ENCODE measurements around the gene RPUSD1.

The RPUSD1 gene

DNA sequence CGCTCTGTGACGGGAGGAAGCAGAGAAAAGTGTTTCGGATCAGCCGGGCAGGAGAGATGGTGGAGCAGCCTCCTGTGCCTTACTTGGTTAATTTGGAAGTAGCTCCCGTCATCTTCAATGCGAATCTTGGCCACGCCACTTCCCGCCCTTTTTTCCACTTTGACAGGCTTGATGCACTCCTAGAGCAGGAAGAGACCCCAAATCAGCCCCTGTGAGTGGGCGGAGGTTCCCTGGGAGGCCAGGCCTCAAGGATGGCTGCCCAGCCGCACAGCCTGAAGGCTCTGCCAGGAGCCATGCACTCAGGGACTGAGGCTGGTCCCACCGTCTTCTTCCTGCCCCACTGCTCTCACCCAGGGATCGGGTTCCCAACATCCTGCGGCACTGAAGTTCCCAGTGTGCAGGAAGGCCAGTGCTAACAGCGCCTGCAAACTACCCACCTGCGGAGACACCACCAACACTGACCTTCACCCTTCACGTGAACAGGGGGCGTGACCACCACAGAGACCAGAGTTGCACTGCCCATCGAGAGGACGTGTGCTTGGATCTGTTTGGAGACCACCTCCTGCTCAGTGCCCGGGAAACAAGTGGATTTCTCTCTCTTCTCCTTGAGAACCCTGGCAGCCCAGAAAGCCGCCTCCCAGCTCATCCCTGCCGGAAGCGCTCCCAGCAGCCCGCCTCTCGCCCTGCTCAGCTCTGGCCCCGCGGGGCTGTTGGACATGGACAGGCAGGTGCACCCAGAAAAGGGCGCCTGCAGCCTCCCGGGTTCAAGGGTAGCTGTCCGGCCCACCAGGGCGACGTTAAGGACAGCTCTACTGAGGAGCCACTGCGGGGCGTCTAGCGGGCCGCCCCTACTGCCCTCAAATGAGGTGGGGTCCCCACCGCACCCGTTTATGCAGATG lies 48.4 kb downstream of the RPUSD1 start:
- Histone ChIP-seq H3K9ac (ENCODE audit: low read length) (peak overlapping the region; percentile 80), H3K27me3 (ENCODE audit: control insufficient read depth, insufficient read depth, low read length) (no peaks in the 10 kb centered on the region), H3K36me3 (ENCODE audit: control insufficient read depth, insufficient read depth, low read length) (peaks cover 8% of the 10 kb centered on the region), H3K27ac (ENCODE audit: low read depth, low read length) (no peak overlapping the region), H3K4me3 (ENCODE audit: low read length) (peak overlapping the region; percentile 79), H3K4me1 (ENCODE audit: control insufficient read depth, insufficient read depth, low read length) (peaks cover 3% of the 10 kb centered on the region)

DNA sequence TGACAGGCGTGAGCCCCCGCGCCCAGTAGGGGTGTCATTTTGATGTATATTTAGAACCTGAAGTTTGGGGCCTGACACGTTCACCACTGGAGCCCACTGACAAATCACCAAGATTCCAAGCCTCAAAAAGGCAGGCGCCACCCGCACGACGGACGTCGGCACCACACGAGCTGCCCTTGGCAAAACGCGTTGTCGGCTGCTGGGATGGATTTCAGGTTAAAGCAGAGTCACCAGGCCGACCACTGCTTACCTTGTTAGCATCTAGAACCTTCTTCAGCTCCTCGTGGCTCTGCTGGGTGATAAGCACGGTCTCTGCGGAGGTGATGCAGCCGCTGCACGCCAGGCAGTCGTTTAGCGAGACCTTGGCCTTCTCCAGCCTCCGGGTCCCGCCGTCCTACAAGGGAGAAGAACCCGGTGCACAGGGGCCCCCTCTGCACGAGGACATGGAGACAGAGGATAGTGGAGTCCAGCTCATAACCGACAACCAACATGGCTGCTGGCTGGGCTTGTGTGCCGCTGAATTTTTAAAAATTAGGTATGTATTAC lies 51.2 kb downstream of the RPUSD1 start:
- peaks cover 22% of the 10 kb centered on the region for H3K36me3 ChIP-seq (ENCODE audit: control insufficient read depth, insufficient read depth, low read length)
- no peaks in the 10 kb centered on the region for H3K27me3 ChIP-seq (ENCODE audit: control insufficient read depth, insufficient read depth, low read length)
- H3K4me1 ChIP-seq (ENCODE audit: control insufficient read depth, insufficient read depth, low read length): peaks cover 3% of the 10 kb centered on the region
- H3K9ac ChIP-seq (ENCODE audit: low read length): no peak overlapping the region
- H3K27ac ChIP-seq (ENCODE audit: low read depth, low read length): no peak overlapping the region
- H3K4me3 ChIP-seq (ENCODE audit: low read length): no peak overlapping the region

DNA sequence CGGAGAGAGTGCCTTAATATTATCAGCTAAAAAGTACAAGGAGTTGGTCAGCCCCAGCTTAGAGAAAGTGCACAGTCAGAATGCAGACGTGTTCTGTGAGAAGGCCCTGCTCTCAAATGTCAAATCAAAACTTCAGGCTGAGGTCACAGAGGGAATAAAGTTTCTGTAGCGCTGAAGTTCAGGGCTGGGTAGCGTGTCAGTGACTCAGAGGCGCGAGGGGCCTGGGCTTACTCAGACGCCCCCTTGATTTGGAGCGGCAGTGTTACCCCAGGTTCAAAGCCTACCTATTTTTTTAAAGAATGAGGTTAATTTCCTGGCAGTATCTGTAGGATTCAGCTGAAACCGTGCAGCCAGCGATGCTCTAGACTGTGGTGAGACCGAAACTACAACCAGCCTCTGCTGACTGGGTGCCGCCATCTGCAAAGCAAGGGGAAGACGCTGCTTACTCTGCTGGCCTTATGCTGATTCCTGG lies 52.2 kb downstream of the RPUSD1 start:
- H3K27me3 ChIP-seq (ENCODE audit: control insufficient read depth, insufficient read depth, low read length): no peaks in the 10 kb centered on the region
- no peak overlapping the region for H3K4me3 ChIP-seq (ENCODE audit: low read length)
- H3K27ac ChIP-seq (ENCODE audit: low read depth, low read length): no peak overlapping the region
- peaks cover 22% of the 10 kb centered on the region for H3K36me3 ChIP-seq (ENCODE audit: control insufficient read depth, insufficient read depth, low read length)
- H3K9ac ChIP-seq (ENCODE audit: low read length): no peak overlapping the region
- H3K4me1 ChIP-seq (ENCODE audit: control insufficient read depth, insufficient read depth, low read length): peaks cover 3% of the 10 kb centered on the region

DNA sequence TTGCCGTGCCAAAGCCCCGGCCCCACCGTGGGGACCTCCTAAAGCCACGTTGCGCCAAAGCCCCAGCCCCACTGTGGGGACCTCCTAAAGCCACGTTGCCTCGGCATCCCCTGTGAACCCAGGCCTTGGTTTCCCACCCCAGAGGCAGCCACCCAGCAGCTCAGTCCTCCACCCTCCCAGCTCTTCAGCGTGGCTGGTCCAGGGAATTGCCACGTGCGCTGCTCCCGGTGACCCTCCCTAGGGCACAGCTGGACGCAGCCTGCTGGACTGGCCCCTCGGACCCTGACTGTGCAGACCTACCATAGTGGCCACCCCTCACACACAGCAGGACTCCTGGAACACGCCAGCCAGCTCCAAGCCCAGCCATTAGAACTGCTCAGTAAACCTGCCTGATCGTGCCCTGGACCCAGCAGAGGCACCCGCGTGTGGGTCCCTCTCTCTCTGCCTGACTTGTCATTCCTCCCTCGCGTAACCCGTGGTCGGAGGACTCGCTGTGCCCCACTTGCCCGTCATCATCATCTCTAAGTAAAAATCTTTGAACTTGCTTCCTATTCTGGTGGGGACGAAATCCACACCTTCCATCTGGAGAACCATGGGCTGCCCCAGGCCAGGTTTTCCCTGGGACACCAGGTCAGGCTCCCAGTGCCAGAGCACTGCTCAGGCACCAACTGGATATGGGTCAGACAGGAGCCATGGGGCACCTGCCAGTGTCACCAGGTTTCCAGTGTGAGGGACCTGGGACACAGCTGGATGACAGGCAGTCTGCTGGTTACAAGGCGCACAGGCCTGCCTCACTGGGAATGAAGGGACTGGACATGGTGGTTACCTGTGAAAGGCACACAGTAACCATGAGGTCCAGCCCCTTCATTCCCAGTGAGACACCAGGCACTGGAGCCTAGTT lies 53.0 kb downstream of the RPUSD1 start:
- H3K9ac ChIP-seq (ENCODE audit: low read length): no peak overlapping the region
- H3K4me3 ChIP-seq (ENCODE audit: low read length): no peak overlapping the region
- no peak overlapping the region for H3K27ac ChIP-seq (ENCODE audit: low read depth, low read length)
- H3K36me3 ChIP-seq (ENCODE audit: control insufficient read depth, insufficient read depth, low read length): peaks cover 22% of the 10 kb centered on the region
- peaks cover 3% of the 10 kb centered on the region for H3K4me1 ChIP-seq (ENCODE audit: control insufficient read depth, insufficient read depth, low read length)
- H3K27me3 ChIP-seq (ENCODE audit: control insufficient read depth, insufficient read depth, low read length): no peaks in the 10 kb centered on the region

Measured in rectal smooth muscle tissue (tissue), 1 donor.